Measurements from ENCODE around the gene MCUR1. TPM values are rescaled to one million over a fixed set of nuclear protein-coding genes. Genes with fewer than 3 reads are reported as not detected.
"Not testable (repeated sequence)": the region's sequence is repeated elsewhere in the genome, so short reads cannot be mapped to it uniquely, and the experiment has no call there.

Gene MCUR1
- total RNA-seq, 1 experiment from 2014 or later: 28.6 TPM

DNA sequence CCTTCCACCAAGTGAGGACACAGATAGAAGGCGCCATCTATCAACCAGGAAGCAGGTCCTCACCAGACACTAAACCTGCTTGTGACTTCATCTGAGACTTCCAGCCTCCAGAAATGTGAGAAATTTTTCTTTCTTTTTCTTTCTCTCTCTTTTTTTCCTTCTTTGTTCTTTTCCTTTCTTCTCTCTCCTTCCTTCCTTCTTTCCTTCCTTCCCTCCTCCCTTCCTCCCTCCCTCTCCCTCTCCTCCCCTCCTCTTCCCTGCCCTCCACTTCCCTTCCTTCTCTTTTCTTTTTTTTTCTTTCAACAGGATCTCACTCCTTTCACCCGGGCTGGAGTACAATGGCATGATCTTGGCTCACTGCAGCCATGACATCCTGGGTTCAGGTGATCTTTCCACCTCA is 37.4 kb upstream of the MCUR1 start:
- Histone ChIP-seq H3K4me2 (ENCODE audit: low read length) (no peak overlapping the region), H3K79me2 (ENCODE audit: low read length) (no peaks in the 10 kb centered on the region), H3K4me3 (ENCODE audit: low read length) (no peak overlapping the region), H3K36me3 (ENCODE audit: low read depth, low read length) (no peaks in the 10 kb centered on the region), H3F3A (ENCODE audit: low read length, unreplicated experiment) (no peaks in the 10 kb centered on the region), H3K9me3 (ENCODE audit: low read length) (no peaks in the 10 kb centered on the region), H2AFZ (ENCODE audit: low read length) (no peak overlapping the region), H3K4me1 (ENCODE audit: insufficient read depth, low read length) (no peaks in the 10 kb centered on the region), H3K27ac (ENCODE audit: low read length) (no peak overlapping the region), H3K27me3 (ENCODE audit: low read length) (no peaks in the 10 kb centered on the region), H3K9me2 (replicated peaks; ENCODE audit: low read length) (no peaks in the 10 kb centered on the region), H4K20me1 (ENCODE audit: low read length) (no peaks in the 10 kb centered on the region), H3K9ac (ENCODE audit: low read length) (no peak overlapping the region)
- intact Hi-C loops (cut with micrococcal nuclease): no loop called here
- no peak for ATAC-seq
- no peak for TF ChIP-seq EZH2 (IDR thresholded peaks at IDR 0.05; ENCODE audit: low read length, unreplicated experiment)
- TF ChIP-seq, protein P1, sequence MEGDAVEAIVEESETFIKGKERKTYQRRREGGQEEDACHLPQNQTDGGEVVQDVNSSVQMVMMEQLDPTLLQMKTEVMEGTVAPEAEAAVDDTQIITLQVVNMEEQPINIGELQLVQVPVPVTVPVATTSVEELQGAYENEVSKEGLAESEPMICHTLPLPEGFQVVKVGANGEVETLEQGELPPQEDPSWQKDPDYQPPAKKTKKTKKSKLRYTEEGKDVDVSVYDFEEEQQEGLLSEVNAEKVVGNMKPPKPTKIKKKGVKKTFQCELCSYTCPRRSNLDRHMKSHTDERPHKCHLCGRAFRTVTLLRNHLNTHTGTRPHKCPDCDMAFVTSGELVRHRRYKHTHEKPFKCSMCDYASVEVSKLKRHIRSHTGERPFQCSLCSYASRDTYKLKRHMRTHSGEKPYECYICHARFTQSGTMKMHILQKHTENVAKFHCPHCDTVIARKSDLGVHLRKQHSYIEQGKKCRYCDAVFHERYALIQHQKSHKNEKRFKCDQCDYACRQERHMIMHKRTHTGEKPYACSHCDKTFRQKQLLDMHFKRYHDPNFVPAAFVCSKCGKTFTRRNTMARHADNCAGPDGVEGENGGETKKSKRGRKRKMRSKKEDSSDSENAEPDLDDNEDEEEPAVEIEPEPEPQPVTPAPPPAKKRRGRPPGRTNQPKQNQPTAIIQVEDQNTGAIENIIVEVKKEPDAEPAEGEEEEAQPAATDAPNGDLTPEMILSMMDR (conservative IDR thresholded peaks at IDR 0.05; ENCODE audit: low read depth, low read length): no peak
- TF ChIP-seq EZH2phosphoT487 (IDR thresholded peaks at IDR 0.05; ENCODE audit: borderline replicate concordance, low read length): no peak
- no TSS peak for BruUV-seq (replicated peaks)
- ChIA-PET POLR2A (ENCODE audit: unreplicated experiment) (no interaction called here), CTCF (no interaction called here)
- DNase-seq: no peak

DNA sequence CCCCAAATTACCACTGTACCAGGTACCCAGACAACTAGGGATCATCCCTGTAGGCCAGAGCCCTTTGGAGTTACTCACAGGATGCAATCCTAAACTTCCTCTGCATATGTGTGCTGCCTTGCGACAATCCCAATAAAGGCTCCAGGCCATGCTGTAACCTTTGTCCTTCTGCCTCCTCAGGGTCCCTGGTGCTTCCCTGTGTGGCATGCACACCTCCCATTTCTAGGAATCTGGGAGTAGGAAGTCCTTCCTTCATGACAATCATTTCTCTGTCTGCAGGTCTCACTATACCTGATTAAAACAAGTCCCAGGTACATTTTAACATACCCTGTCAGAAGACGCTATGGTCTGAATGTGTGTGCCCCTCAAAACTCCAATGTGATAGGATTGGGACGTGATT is 37.0 kb upstream of the MCUR1 start:
- POLR2A ChIA-PET (ENCODE audit: unreplicated experiment): no interaction called here
- TF ChIP-seq, protein P1 (conservative IDR thresholded peaks at IDR 0.05; ENCODE audit: low read depth, low read length): no peak
- TF ChIP-seq EZH2phosphoT487 (IDR thresholded peaks at IDR 0.05; ENCODE audit: borderline replicate concordance, low read length) (no peak), EZH2 (IDR thresholded peaks at IDR 0.05; ENCODE audit: low read length, unreplicated experiment) (no peak)
- intact Hi-C loops (cut with micrococcal nuclease): no loop called here

DNA sequence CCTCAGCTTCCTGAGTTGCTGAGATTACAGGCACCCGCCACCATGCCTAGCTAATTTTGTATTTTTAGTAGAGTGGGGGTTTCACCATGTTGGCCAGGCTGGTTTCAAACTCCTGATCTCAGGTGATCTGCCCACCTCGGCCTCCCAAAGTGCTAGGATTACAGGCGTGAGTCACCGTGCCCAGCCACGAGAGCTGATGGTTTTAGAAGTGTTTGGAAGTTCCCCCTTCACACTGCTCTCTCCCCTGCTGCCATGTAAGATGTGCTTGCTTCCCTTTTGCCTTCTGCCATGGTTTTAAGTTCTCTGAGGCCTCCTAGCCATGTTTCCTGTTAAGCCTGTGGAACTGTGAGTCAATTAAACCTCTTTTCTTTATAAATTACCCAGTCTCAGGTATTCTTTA is 36.3 kb upstream of the MCUR1 start:
- H3K4me2 ChIP-seq (ENCODE audit: low read length); DNase-seq; H3K9me2 ChIP-seq (replicated peaks; ENCODE audit: low read length); POLR2A ChIA-PET (ENCODE audit: unreplicated experiment); H3K79me2 ChIP-seq (ENCODE audit: low read length); intact Hi-C loops (cut with micrococcal nuclease); H3K4me3 ChIP-seq (ENCODE audit: low read length); H3F3A ChIP-seq (ENCODE audit: low read length, unreplicated experiment); H3K9me3 ChIP-seq (ENCODE audit: low read length); H2AFZ ChIP-seq (ENCODE audit: low read length); ATAC-seq; CTCF ChIA-PET; H3K9ac ChIP-seq (ENCODE audit: low read length); H3K27ac ChIP-seq (ENCODE audit: low read length); H4K20me1 ChIP-seq (ENCODE audit: low read length); H3K4me1 ChIP-seq (ENCODE audit: insufficient read depth, low read length); H3K27me3 ChIP-seq (ENCODE audit: low read length); H3K36me3 ChIP-seq (ENCODE audit: low read depth, low read length); BruUV-seq (replicated peaks): not testable (repeated sequence)

More for the DNA sequence above, 37.0 kb upstream of the MCUR1 start:
- H4K20me1 ChIP-seq (ENCODE audit: low read length): no peaks in the 10 kb centered on the region
- DNase-seq: no peak
- ATAC-seq: no peak
- no peak overlapping the region for H3K4me3 ChIP-seq (ENCODE audit: low read length)
- no peaks in the 10 kb centered on the region for H3K9me3 ChIP-seq (ENCODE audit: low read length)
- no peaks in the 10 kb centered on the region for H3K79me2 ChIP-seq (ENCODE audit: low read length)
- H3K9me2 ChIP-seq (replicated peaks; ENCODE audit: low read length): no peaks in the 10 kb centered on the region
- H3K36me3 ChIP-seq (ENCODE audit: low read depth, low read length): no peaks in the 10 kb centered on the region
- H3F3A ChIP-seq (ENCODE audit: low read length, unreplicated experiment): no peaks in the 10 kb centered on the region
- H3K4me1 ChIP-seq (ENCODE audit: insufficient read depth, low read length): no peaks in the 10 kb centered on the region
- H3K27me3 ChIP-seq (ENCODE audit: low read length): no peaks in the 10 kb centered on the region
- BruUV-seq (replicated peaks): no TSS peak
- no peak overlapping the region for H3K9ac ChIP-seq (ENCODE audit: low read length)
- no peak overlapping the region for H3K27ac ChIP-seq (ENCODE audit: low read length)
- no peak overlapping the region for H3K4me2 ChIP-seq (ENCODE audit: low read length)
- no peak overlapping the region for H2AFZ ChIP-seq (ENCODE audit: low read length)
- CTCF ChIA-PET: no interaction called here

Data from PC-3 (cell line).